NOMO-1 (cell line): ENCODE measurements around the gene DDC.
"Not testable (repeated sequence)": the region's sequence is repeated elsewhere in the genome, so short reads cannot be mapped to it uniquely, and the experiment has no call there.

Experiments used
- DNase-seq, 2 experiments: peaks; one replicate each; lab custom pipeline; 2025; ENCODE audit not compliant: unreplicated experiment in 2 of 2; lab: John Stamatoyannopoulos, UW

Gene DDC

GRCh38 chr7:50462361-50462760 lies 102.8 kb downstream of the DDC start:
- DNase-seq: no peak

DNA sequence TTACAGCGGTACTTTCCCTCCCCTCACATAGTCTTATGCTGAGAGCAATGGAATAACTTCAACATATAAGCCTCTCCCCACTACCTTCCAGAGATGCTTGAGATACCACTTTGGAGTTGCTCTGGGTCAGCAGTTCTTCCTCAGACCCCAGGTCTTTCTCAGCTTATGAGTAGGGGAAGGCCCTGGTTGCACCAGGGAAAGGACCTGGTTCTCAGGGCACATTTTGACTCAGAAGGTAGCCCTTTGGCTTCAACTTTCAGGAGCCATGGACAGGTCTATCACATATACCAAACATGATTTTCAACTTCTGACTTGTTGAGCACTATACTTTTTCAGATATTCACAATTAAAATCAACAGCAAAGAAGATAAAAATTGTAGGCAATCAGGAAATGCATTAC lies 103.5 kb downstream of the DDC start:
- no peak for DNase-seq

DNA sequence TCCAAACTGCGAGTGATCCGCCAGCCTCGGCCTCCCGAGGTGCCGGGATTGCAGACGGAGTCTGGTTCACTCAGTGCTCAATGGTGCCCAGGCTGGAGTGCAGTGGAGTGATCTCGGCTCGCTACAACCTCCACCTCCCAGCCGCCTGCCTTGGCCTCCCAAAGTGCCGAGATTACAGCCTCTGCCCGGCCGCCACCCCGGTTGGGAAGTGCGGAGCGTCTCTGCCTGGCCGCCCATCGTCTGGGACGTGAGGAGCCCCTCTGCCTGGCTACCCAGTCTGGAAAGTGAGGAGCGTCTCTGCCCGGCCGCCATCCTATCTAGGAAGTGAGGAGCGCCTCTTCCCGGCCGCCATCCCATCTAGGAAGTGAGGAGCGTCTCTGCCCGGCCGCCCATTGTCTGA lies 106.0 kb downstream of the DDC start:
- DNase-seq: not testable (repeated sequence)

- DNase-seq: not testable (repeated sequence)
Measured at GRCh38 chr7:50458651-50459050, 106.6 kb downstream of the DDC start.

- DNase-seq: no peak
Measured at GRCh38 chr7:50456371-50457123, 108.7 kb downstream of the DDC start.

- DNase-seq: peak in 1 of 2 experiments; percentile 18
Measured at GRCh38 chr7:50455658-50456057, 109.5 kb downstream of the DDC start.

DNA sequence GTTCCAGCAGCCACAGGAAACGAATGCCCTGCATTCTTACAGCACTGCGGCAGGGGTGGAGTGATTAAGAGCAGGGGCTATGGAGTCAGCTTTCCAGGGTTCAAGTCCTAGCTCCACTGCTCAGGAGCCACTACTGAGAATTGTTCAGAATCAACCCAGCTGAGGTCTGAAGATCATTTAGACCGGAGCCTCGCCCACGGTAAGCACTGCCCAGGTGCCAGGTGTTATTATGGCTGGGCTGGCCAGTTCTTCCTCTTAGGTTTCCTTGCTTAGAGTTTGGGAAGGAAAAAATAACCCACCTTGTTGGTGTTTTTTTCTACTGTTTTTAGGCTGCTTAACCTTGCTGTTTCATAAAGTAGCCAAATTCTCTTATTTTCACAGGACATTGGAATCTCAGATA lies 110.2 kb downstream of the DDC start:
- no peak for DNase-seq

DNA sequence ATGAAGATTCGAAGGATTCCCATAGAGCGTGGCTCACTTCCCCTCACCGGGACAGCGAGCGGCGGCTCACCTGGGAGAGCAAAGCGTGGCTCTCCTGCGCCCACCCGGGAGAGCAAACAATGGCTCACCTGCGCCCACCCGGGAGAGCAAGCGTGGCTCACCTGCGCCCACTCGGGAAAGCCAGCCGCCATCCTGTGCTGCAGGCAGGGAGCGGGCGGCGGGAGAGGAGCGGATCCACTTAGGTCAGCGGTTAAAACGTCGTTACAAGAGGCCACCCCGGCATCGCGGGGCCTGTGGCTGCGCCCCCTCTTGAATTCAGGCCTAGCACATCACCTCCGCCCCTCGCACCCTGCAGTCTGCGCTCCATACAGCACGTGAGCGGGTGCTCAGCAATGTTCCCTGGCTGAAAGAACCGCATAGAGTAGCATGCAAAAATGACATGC lies 114.6 kb downstream of the DDC start:
- peak in 1 of 2 experiments; percentile 3 for DNase-seq

- DNase-seq: peak; percentile 76 to 88
Measured at GRCh38 chr7:50449881-50450589, 115.2 kb downstream of the DDC start, which contains the start of gene FIGNL1. Gene FIGNL1, minus strand, starts transcription at chr7:50450350. Its CDS starts 3,063 bp downstream, at chr7:50447287.

DNA sequence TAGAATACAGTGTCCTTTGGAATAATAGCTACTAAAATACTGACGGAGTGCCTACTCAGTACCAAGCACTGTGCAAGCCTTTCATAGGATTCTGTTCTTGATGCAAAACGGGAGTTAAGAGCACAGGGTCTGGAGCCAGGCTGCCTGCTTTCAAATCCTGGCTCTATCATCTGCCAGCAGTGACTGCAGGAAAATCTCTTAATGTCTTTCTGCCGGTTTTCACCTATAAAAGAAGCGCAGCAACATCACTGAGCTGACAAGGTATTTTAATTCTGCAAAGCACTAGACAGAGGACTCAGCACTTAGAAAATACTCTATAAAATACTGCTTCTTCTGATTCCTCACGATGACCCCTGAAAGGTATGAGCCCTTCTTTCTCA lies 115.7 kb downstream of the DDC start:
- DNase-seq: no peak

- DNase-seq: no peak
Measured at GRCh38 chr7:50448823-50449222, 116.4 kb downstream of the DDC start.

DNA sequence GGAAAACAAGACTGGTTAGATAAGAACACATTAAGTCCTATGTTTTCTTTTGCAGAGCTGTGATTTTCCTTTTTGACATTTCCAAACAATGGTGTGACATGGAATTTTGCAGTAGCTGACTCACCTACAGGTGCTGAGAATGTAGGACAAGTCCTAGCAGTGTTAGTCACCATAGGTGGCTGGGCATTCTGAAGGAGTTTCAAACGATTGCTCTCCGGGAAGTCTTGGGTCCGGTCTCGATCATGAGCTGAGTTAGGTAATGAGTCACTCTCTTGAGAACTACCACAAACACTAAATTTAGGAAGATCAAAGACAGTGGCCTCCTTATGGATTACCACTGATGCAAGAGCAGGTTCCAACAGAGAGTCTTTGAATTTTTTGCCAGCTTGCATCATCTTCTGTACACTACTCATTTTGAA lies 118.7 kb downstream of the DDC start:
- DNase-seq: peak in 1 of 2 experiments; percentile 62

DNA sequence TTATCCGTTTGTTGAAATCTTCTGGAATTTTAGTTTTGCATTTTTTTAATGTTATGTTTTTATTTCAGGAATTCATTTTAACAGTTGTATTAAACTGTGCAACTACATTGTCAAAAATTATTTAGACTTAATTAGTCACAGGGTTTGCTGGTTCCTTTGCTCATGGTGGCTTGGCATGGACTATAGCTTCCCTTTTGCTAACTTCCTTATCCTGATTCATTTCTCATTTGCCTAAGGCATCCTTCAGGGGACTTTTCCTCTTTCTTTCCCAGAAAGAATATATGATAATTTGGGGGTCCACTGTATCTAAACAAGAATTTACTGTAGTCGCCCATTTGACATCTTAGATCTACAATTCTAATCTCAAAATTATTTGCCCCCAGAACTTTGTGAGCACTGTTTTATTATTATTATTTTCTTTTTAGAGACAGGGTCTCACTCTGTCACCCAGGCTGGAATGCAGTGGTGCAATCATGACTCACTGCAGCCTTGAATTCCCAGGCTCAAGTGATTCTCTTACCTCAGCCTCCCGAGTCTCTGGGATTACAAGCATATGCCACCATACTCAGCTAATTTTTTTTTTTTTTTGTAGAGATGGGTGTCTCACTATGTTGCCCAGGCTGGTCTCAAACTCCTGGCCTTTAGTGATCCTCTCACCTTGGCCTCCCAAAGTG lies 128.9 kb downstream of the DDC start:
- no peak for DNase-seq

GRCh38 chr7:50431722-50432305 lies 133.4 kb downstream of the DDC start:
- no peak for DNase-seq

DNA sequence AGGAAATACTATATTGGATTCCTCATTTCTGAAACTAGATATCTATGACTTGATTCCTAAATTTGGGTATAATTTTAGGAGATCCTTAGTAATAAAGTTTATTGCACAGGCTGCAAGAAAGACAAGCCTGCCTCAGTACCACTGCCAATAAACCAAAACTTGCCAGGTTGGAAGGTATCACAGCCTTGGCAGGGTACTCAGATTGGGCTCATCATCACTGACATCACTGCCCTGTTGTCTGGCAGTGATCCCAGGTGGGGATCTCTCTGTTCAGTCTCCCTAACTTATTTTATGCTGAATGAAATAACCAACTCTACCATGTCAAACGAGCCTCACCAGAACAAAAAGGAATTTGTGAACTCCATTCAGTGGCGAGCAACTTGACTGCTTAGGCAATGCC lies 133.9 kb downstream of the DDC start:
- no peak for DNase-seq

DNA sequence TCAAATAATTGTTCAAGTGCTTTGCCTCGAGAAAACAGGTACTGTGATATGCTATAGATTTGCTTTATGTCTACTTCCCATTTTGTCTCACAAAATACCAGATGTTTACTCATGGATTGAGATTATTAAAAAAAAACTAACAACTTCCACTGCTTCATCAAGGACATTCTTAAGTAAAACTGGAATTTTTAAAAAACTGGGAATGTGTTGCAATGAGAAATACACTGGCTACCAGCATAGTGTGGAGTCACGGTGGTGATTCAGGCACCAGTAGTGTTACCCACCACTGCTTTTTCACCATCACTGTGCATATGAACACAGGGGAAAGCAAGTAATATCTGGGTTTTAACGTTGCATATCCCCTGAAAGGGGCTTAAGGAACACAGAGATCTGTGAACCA lies 136.3 kb downstream of the DDC start:
- DNase-seq: no peak

GRCh38 chr7:50427518-50427917 lies 137.7 kb downstream of the DDC start:
- no peak for DNase-seq

- no peak for DNase-seq
Measured at GRCh38 chr7:50426280-50427045, 138.7 kb downstream of the DDC start.

GRCh38 chr7:50425318-50425717 lies 139.9 kb downstream of the DDC start:
- DNase-seq: no peak

GRCh38 chr7:50423860-50424259 lies 141.3 kb downstream of the DDC start:
- no peak for DNase-seq
